Subcutaneous abdominal adipose tissue (tissue), 5 donors: Measurements from ENCODE around the gene DLEC1.

Experiments used
- H3K27ac ChIP-seq: one replicate; pipeline ENCODE4 v1.7.0; 2013; ENCODE audit warnings: low read depth, mild to moderate bottlenecking, inconsistent platforms, low read length, moderate library complexity
- H3K27me3 ChIP-seq, 5 donors: one replicate each; pipeline ENCODE4 v1.7.0; 2013; ENCODE audit warnings: low read length in 5 of 5, inconsistent platforms in 1 of 5; ENCODE audit not compliant: control insufficient read depth in 5 of 5, insufficient read depth in 4 of 5
- H3K36me3 ChIP-seq, 5 donors: one replicate each; pipeline ENCODE4 v1.7.0; 2013; ENCODE audit warnings: low read length in 5 of 5; ENCODE audit not compliant: control insufficient read depth in 5 of 5, insufficient read depth in 5 of 5
- H3K4me1 ChIP-seq, 5 donors: one replicate each; pipeline ENCODE4 v1.7.0; 2013; ENCODE audit warnings: low read length in 5 of 5, mild to moderate bottlenecking in 3 of 5, moderate library complexity in 1 of 5; ENCODE audit not compliant: control insufficient read depth in 5 of 5, insufficient read depth in 5 of 5
- H3K4me3 ChIP-seq, 5 donors: one replicate each; pipeline ENCODE4 v1.7.0; 2013; ENCODE audit warnings: low read length in 5 of 5, low read depth in 1 of 5
- H3K9ac ChIP-seq, 5 donors: one replicate each; pipeline ENCODE4 v1.7.0; 2013; ENCODE audit warnings: low read length in 5 of 5, mild to moderate bottlenecking in 4 of 5, moderate library complexity in 3 of 5
- H3K9me3 ChIP-seq, 5 donors: one replicate each; pipeline ENCODE4 v1.7.0; 2013; ENCODE audit warnings: low read length in 5 of 5; ENCODE audit not compliant: control insufficient read depth in 5 of 5
- donor health status: healthy.
- donor health status: healthy.
- donor health status: healthy.
- donor health status: healthy.
- donor health status: healthy.

DLEC1 gene

DNA sequence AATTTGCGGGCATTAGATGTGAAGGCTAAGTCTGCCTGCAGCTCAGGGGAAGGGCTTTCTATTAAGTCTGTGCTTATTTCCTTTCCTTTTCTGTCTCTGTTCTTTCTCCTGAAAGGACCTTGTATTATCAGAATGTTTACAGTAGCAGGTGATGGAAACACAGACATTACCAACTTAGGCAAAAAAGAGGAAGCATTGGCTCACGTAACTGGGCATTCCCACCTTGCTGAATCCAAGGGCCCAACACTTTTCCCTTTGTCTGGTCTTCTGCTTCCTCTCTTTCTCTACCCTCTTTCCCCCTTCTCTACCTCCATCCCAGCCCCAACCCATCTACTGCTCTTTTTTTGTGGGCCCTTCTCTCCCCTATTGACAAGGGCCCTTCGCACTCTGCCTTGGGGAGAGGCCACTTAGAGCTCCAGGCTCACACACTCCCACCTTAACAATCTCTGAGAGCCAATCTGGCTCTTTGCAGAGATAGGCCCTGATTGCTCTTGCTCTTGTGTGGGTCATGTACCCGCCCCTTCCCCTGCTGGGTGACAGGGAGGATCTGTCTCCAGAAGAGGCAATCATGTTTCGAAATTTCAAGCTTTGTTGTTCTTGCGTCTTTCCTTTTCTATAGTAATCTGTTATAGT is 62.9 kb downstream of the DLEC1 start:
- H3K9ac ChIP-seq: no peak overlapping the region
- H3K27me3 ChIP-seq: peaks cover 0 to 3% (median 0%) of the 10 kb centered on the region in 5 donors
- H3K4me3 ChIP-seq: no peak overlapping the region
- H3K27ac ChIP-seq: no peak overlapping the region
- no peaks in the 10 kb centered on the region for H3K4me1 ChIP-seq
- H3K36me3 ChIP-seq: no peaks in the 10 kb centered on the region
- no peaks in the 10 kb centered on the region for H3K9me3 ChIP-seq

DNA sequence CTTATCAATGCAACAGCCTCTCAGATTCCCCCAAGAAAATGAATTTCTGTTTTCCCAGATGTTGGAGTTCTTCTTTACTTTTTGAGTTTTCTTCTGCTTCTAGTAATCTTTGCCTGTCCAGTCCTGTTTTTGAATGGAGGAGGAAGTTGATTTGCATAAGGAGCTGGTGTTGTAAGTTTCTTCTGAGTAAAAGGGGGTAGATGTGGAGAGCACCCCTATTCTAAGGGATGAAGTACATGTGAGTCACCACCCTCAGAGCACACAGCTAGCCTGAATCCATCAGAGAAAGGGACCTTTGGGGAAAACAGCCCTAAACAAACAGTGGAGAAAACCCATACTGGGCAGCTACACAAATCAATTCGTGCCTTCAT is 63.4 kb downstream of the DLEC1 start:
- H3K9ac ChIP-seq: no peak overlapping the region
- H3K4me1 ChIP-seq: no peaks in the 10 kb centered on the region
- H3K27me3 ChIP-seq: peaks cover 0 to 3% (median 0%) of the 10 kb centered on the region in 5 donors
- H3K27ac ChIP-seq: no peak overlapping the region
- no peaks in the 10 kb centered on the region for H3K36me3 ChIP-seq
- no peak overlapping the region for H3K4me3 ChIP-seq
- H3K9me3 ChIP-seq: no peaks in the 10 kb centered on the region

DNA sequence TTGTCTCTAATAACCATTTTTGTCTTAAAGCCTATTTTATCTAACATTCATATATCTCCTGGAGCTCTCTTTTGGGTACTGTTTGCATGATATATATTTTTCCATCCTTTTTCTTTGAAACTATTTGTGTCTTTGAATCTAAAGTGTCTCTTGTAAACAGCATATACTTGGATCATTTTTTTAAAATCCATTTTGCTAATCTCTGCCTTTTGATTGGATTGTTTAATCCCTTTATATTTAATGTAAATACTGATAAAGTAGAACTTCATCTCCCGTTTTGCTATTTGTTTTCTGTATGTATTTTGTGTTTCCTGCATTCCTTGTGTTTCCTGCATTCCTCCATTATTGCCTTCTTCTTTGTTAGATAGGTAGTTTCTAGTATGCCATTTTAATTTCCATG is 66.5 kb downstream of the DLEC1 start:
- no peaks in the 10 kb centered on the region for H3K27me3 ChIP-seq
- no peaks in the 10 kb centered on the region for H3K36me3 ChIP-seq
- no peak overlapping the region for H3K27ac ChIP-seq
- H3K9me3 ChIP-seq: no peaks in the 10 kb centered on the region
- H3K9ac ChIP-seq: no peak overlapping the region
- peaks cover 0 to 3% (median 0%) of the 10 kb centered on the region in 5 donors for H3K4me1 ChIP-seq
- H3K4me3 ChIP-seq: no peak overlapping the region

DNA sequence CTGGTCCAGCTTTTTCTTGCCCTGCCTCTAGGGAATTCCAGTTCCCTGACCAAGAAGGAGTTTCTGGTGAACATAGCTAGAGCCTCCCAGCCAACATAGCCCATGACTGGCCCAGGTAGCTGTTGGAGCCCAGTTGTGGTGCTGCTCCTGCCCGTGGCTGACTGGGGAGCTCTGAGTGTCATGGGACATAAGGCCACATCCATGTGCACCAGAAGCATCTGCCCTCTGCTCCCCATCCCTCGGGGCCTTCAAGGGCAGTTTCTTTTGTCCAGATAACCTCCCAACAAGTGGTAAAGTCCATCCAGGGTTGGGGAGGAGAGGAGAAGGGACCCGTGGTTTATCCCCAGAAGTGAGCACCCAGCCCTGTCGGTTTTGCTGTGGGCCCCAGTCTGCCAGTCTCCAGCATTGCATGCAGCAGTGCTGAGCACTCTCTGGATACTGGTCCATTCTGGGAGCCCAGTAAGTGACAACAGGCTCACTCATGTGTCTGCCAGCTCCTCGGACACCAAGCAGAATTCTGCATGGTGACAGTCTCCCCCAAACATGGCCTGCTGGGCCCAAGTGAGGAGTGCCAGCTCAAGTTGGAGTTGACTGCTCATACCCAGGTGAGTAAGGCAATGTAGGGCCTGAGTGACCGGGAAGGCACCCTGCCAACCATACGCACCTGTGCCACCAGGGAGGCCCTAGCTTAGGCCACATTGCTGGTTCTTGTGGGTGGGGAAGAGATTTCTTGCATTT is 69.1 kb downstream of the DLEC1 start:
- no peak overlapping the region for H3K9ac ChIP-seq
- H3K27me3 ChIP-seq: no peaks in the 10 kb centered on the region
- H3K36me3 ChIP-seq: peaks cover 0 to 4% (median 0%) of the 10 kb centered on the region in 5 donors
- no peaks in the 10 kb centered on the region for H3K9me3 ChIP-seq
- H3K4me1 ChIP-seq: peaks cover 0 to 3% (median 0%) of the 10 kb centered on the region in 5 donors
- H3K27ac ChIP-seq: no peak overlapping the region
- H3K4me3 ChIP-seq: no peak overlapping the region

DNA sequence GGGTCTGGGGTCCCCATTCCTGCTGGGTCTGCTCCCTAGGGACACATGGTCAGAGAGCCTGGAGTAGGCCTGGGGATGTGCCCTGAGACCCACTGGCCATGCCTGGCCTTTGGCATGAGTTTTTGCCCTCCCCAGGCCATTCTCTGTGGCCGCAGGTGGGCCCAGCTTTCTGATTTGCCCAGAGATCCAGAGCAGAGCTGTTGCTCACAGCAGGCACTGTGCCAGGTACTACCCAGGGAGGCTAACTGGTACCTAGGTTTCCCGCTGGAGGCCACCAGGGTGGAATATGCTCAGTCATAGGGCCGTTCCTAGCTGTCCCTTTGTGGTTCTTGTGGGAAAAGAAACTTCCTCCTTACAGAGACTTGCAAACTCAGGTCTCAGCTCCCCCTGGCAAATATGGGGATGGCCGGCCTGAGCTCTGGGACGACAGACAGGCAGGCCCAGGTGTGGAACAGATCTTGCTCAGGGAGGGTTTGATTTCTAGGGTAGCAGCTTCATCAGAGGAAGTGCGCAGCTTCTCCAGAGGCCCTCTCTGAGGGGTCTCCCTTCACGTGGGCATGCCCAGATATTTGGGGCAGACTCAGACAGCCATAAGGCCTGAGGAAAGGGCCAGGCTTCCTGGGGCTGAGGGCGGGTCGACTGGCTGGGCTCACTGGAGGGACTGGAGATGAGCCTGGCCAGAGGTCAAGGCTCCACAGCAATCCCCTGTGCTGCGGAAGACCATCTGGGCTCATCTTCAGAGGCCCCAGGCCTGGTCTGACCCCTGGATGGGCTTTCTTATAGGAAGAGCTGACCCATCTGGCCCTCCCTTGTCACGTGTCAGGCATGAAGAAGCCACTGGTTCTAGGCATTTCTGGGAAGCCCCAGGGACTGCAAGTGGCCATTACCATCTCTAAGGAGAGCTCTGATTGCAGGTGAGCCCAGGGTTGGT is 69.9 kb downstream of the DLEC1 start:
- Histone ChIP-seq H3K27ac (no peak overlapping the region), H3K9me3 (no peaks in the 10 kb centered on the region), H3K4me3 (no peak overlapping the region), H3K27me3 (no peaks in the 10 kb centered on the region), H3K36me3 (peaks cover 0 to 4% (median 0%) of the 10 kb centered on the region in 5 donors), H3K4me1 (peaks cover 0 to 3% (median 0%) of the 10 kb centered on the region in 5 donors), H3K9ac (no peak overlapping the region)

DNA sequence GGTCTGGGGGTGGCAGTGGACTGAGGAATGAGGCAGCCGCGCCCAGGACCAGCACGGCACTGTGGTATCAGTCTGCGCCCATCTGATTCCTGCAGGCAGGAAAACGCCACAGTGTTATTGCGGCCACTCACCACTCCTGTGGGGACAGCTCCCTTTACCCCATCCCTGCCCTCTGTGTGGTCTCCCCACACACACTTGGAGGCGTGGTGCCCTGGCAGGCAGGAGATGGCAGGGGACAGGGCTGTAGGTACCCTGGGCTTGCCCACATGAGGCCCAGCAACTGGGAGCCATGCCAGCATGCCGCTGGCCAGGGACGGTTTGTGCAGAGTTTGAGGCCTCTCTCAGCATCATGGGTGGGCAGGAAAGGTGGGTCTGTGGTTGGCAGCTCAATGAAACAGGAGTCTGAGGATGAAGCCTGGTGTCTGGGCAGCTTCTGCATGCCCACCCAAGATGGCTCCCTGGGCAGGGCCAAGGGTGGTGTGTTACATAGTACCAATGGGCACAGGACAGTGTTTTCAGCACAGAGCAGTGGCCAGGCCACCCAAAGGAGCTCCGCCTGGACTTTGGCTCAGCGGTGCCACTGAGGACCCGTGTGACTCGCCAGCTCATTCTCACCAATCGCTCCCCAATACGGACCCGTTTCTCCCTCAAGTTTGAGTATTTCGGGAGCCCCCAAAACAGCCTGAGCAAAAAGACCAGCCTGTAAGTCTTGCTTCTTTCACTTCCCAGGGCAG is 70.7 kb downstream of the DLEC1 start:
- Histone ChIP-seq H3K9me3 (no peaks in the 10 kb centered on the region), H3K4me3 (no peak overlapping the region), H3K27ac (no peak overlapping the region), H3K27me3 (no peaks in the 10 kb centered on the region), H3K9ac (no peak overlapping the region), H3K4me1 (peaks cover 0 to 3% (median 0%) of the 10 kb centered on the region in 5 donors), H3K36me3 (peaks cover 0 to 4% (median 0%) of the 10 kb centered on the region in 5 donors)

DNA sequence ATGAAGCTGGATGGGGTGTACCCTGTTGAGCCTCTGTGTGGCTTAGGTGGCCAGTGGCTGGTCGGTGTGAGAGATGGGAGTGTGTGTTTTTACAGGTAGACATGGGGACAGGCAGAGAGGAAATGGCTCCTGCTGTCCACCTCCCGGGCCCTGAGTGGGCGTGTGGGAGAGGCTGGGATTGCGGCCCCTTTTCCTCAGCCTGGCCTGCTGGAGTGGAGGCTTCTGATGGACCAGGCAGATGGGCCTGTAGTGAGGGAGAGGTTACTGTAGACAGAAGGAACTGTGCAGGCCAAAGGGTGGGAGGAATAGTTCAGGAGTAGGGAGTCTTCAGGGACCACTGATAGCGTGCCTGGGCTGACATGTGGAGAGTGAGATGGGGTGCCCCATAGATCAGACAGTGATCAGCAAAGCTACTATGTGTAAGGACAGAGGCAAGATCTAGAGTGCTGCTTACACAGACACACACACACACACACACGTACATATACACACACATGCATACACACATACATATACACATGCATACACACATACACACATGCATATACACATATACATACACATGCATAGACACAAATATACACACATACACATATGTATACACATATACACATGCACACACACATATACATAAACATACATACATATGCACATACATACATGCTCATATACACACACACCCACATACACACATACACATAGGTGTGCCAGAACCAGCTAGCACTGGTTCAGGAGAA is 71.5 kb downstream of the DLEC1 start:
- no peak overlapping the region for H3K27ac ChIP-seq
- H3K4me1 ChIP-seq: peaks cover 0 to 3% (median 0%) of the 10 kb centered on the region in 5 donors
- H3K36me3 ChIP-seq: peaks cover 0 to 4% (median 0%) of the 10 kb centered on the region in 5 donors
- no peaks in the 10 kb centered on the region for H3K27me3 ChIP-seq
- H3K4me3 ChIP-seq: no peak overlapping the region
- no peak overlapping the region for H3K9ac ChIP-seq
- no peaks in the 10 kb centered on the region for H3K9me3 ChIP-seq

DNA sequence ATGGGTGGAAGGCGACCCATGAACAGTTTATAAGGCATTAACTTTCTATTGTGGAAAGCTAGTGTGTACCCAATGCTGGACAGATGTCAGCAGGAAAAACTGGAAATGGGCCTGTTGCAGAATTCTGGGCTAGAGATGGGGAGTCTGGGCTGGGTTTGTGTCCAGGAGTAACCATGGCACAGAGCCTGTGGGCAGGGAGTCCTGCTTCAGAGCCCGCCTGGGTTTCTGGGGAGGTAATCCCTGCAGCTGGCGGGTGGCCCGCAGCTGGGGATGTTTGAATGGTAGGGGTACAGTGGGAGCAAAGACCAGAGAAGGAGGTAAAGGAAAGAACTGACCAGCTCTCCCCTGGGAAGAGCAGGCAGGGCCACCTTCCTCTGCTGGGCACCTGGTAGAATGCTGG is 72.2 kb downstream of the DLEC1 start:
- Histone ChIP-seq H3K9me3 (no peaks in the 10 kb centered on the region), H3K36me3 (peaks cover 0 to 4% (median 0%) of the 10 kb centered on the region in 5 donors), H3K4me1 (peaks cover 0 to 3% (median 0%) of the 10 kb centered on the region in 5 donors), H3K27me3 (no peaks in the 10 kb centered on the region), H3K4me3 (no peak overlapping the region), H3K9ac (no peak overlapping the region), H3K27ac (no peak overlapping the region)

DNA sequence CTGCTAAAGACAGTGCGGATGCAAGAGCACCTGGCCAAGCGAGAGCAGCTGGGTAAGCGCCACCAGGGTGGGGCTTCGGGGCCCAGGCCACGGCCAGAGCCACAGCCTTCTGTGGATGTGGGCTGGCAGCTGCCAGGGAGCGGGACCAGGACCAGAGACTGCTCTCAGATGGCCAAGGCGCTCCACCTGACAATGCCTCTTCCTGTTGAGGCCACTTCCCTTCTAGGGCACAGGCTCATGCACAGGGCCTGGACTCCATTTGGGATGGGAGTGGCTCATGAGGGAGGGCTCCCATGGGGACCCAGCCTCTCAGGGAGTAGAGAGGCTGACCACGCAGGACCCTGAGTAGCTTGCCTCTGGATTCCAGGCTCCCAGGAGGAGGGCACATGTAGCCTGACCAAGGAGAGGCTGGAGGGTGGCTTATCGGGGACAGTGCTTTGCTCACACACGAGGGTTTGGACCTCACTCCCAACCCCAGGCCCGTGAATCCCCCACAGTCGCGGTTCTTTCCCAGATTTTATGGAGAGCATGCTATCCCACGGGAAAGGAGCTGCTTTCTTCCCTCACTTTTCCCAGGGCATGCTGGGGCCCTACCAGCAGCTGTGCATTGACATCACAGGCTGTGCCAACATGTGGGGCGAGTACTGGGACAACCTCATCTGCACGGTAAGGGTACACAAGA is 72.8 kb downstream of the DLEC1 start:
- H3K27ac ChIP-seq: no peak overlapping the region
- H3K9ac ChIP-seq: no peak overlapping the region
- H3K4me3 ChIP-seq: no peak overlapping the region

More for the DNA sequence above, 72.8 kb downstream of the DLEC1 start:
- H3K36me3 ChIP-seq: peaks cover 0 to 4% (median 0%) of the 10 kb centered on the region in 5 donors
- H3K4me1 ChIP-seq: peaks cover 0 to 6% (median 0%) of the 10 kb centered on the region in 5 donors
- no peaks in the 10 kb centered on the region for H3K9me3 ChIP-seq
- no peaks in the 10 kb centered on the region for H3K27me3 ChIP-seq
